ENCODE data around the gene HS6ST3.

- TF ChIP-seq CTCF (conservative IDR thresholded peaks at IDR 0.05 in 1 of 2, IDR thresholded peaks at IDR 0.05 in 1 of 2; ENCODE audit: extremely low read depth in 1 of 2, insufficient read depth in 1 of 2, low read depth in 1 of 2, low read length in 2 of 2) (no peak), EZH2 (IDR thresholded peaks at IDR 0.05; ENCODE audit: borderline replicate concordance, low read length) (no peak)
Observed at GRCh38 chr13:96673825-96674224, 583.9 kb downstream of the HS6ST3 start.
